HEK293 (cell line): ENCODE results near the gene PTPRG.

Experiments
- CTCF ChIA-PET: fragments of 350-600 bp; formaldehyde crosslinking; extraction: SDS; loops from one replicate; lab custom pipeline; 2021; ENCODE audit warnings: antibody characterized with exemption; lab: Yijun Ruan, JAX
- POLR2A ChIA-PET: fragments of 300-600 bp; formaldehyde crosslinking; extraction: SDS; loops from one replicate; lab custom pipeline; 2020; ENCODE audit warnings: antibody characterized with exemption, inconsistent platforms; lab: Yijun Ruan, JAX
- H3K27ac ChIP-seq: fragments of 200-500 bp; sonication (Bioruptor generic); 2 replicates; pipeline ENCODE4 v1.5.1; 2014; ENCODE audit warnings: low read depth, low read length, control low read depth, inconsistent platforms; ENCODE audit errors: extremely low read depth
- H3K36me3 ChIP-seq, 2 experiments: fragments of 200-500 bp in 1 of 2; sonication (Bioruptor generic) in 1 of 2; 1 replicate in 1 of 2; 2 replicates in 1 of 2; pipeline ENCODE4 v1.5.1; 2014 to 2017; ENCODE audit warnings: inconsistent platforms in 2 of 2, low read length in 2 of 2; ENCODE audit not compliant: control insufficient read depth in 2 of 2, insufficient read depth in 1 of 2
- H3K4me1 ChIP-seq: fragments of 200-500 bp; sonication (Bioruptor generic); 2 replicates; pipeline ENCODE4 v1.5.1; 2014; ENCODE audit warnings: mild to moderate bottlenecking, low read length, inconsistent platforms; ENCODE audit not compliant: control insufficient read depth, insufficient read depth
- H3K4me3 ChIP-seq: 2 replicates; pipeline ENCODE4 v1.5.1; 2011; ENCODE audit warnings: low read depth, mild to moderate bottlenecking, control low read depth, low read length, moderate library complexity
- H3K9me3 ChIP-seq: fragments of 200-500 bp; sonication (Bioruptor generic); 2 replicates; pipeline ENCODE4 v1.5.1; 2014; ENCODE audit warnings: low read depth, low read length, inconsistent platforms; ENCODE audit not compliant: control insufficient read depth, insufficient read depth
- GLI2 ChIP-seq: fragments of 450-650 bp; formaldehyde crosslinking; IDR thresholded peaks from 2 replicates; pipeline ENCODE4; 2017; ENCODE audit warnings: missing biosample characterization, missing genetic modification characterization, low read depth, borderline replicate concordance
- GLI4 ChIP-seq: fragments of 450-650 bp; formaldehyde crosslinking; IDR thresholded peaks from 2 replicates; pipeline ENCODE4 v1.5.1; 2016; ENCODE audit warnings: missing biosample characterization, missing genetic modification characterization
- REPIN1 ChIP-seq: fragments of 450-650 bp; formaldehyde crosslinking; IDR thresholded peaks from 2 replicates; pipeline ENCODE4 v1.5.1; 2017; ENCODE audit warnings: missing biosample characterization, missing genetic modification characterization, low read depth
- SCRT1 ChIP-seq: fragments of 450-650 bp; formaldehyde crosslinking; IDR thresholded peaks from 2 replicates; pipeline ENCODE4 v1.5.1; 2016; ENCODE audit warnings: missing biosample characterization, missing genetic modification characterization, borderline replicate concordance
- SETDB1 ChIP-seq: IDR thresholded peaks from one replicate; pipeline ENCODE4 v1.6.1; 2017; ENCODE audit warnings: mild to moderate bottlenecking, low read length, moderate library complexity, mixed read lengths; ENCODE audit not compliant: insufficient read length
- TRIM28 ChIP-seq: IDR thresholded peaks from 2 replicates; pipeline ENCODE4 v1.6.1; 2011; ENCODE audit warnings: low read length, control low read depth, borderline replicate concordance
- ZNF146 ChIP-seq: fragments of 450-650 bp; formaldehyde crosslinking; IDR thresholded peaks from 2 replicates; pipeline ENCODE4 v1.5.1; 2016; ENCODE audit warnings: missing biosample characterization, missing genetic modification characterization
- ZNF169 ChIP-seq: fragments of 450-650 bp; formaldehyde crosslinking; IDR thresholded peaks from 2 replicates; pipeline ENCODE4 v1.5.1; 2016; ENCODE audit warnings: missing biosample characterization, missing genetic modification characterization
- ZNF223 ChIP-seq: fragments of 450-650 bp; formaldehyde crosslinking; IDR thresholded peaks from 2 replicates; pipeline ENCODE4 v1.5.1; 2016; ENCODE audit warnings: missing biosample characterization, missing genetic modification characterization
- ZNF239 ChIP-seq: fragments of 450-650 bp; formaldehyde crosslinking; IDR thresholded peaks from 2 replicates; pipeline ENCODE4 v1.5.1; 2016; ENCODE audit warnings: missing biosample characterization, missing genetic modification characterization
- ZNF248 ChIP-seq: fragments of 450-650 bp; formaldehyde crosslinking; IDR thresholded peaks from 2 replicates; pipeline ENCODE4 v1.5.1; 2017; ENCODE audit warnings: missing biosample characterization, missing genetic modification characterization
- ZNF416 ChIP-seq: fragments of 450-650 bp; formaldehyde crosslinking; IDR thresholded peaks from 2 replicates; pipeline ENCODE4 v1.5.1; 2016; ENCODE audit warnings: missing biosample characterization, missing genetic modification characterization
- ZNF529 ChIP-seq: fragments of 450-650 bp; formaldehyde crosslinking; IDR thresholded peaks from 2 replicates; pipeline ENCODE4 v1.5.1; 2017; ENCODE audit warnings: missing genetic modification characterization, missing biosample characterization; ENCODE audit not compliant: insufficient replicate concordance
- ZNF571 ChIP-seq: fragments of 450-650 bp; formaldehyde crosslinking; IDR thresholded peaks from 2 replicates; pipeline ENCODE4 v1.5.0; 2017; ENCODE audit warnings: missing biosample characterization, missing genetic modification characterization
- ZNF658 ChIP-seq: fragments of 450-650 bp; formaldehyde crosslinking; IDR thresholded peaks from 2 replicates; pipeline ENCODE4; 2016; ENCODE audit warnings: missing biosample characterization, missing genetic modification characterization
- ZNF785 ChIP-seq: fragments of 450-650 bp; formaldehyde crosslinking; IDR thresholded peaks from 2 replicates; pipeline ENCODE4 v1.5.1; 2016; ENCODE audit warnings: missing biosample characterization, missing genetic modification characterization
- ZNF792 ChIP-seq: fragments of 450-650 bp; formaldehyde crosslinking; IDR thresholded peaks from 2 replicates; pipeline ENCODE4 v1.5.1; 2016; ENCODE audit warnings: missing biosample characterization, missing genetic modification characterization
- ZSCAN30 ChIP-seq: fragments of 450-650 bp; IDR thresholded peaks from 2 replicates; pipeline ENCODE4 v1.5.1; 2018; ENCODE audit warnings: missing biosample characterization, mild to moderate bottlenecking, missing genetic modification characterization, moderate library complexity
- TF ChIP-seq, protein P1 (sequence below): fragments of 450-650 bp; formaldehyde crosslinking; IDR thresholded peaks from 2 replicates; pipeline ENCODE4 v1.5.1; 2016; ENCODE audit warnings: missing biosample characterization, missing genetic modification characterization, low read depth
- TF ChIP-seq, protein P2 (sequence below): fragments of 450-650 bp; formaldehyde crosslinking; IDR thresholded peaks from 2 replicates; pipeline ENCODE4 v1.5.1; 2016; ENCODE audit warnings: missing biosample characterization, missing genetic modification characterization
- TF ChIP-seq, protein P3 (sequence below): fragments of 450-650 bp; formaldehyde crosslinking; IDR thresholded peaks from 2 replicates; pipeline ENCODE4 v1.5.1; 2016; ENCODE audit warnings: missing biosample characterization, missing genetic modification characterization
- TF ChIP-seq, protein P4 (sequence below): fragments of 450-650 bp; formaldehyde crosslinking; IDR thresholded peaks from 2 replicates; pipeline ENCODE4 v1.5.1; 2016; ENCODE audit warnings: missing biosample characterization, missing genetic modification characterization
- TF ChIP-seq, protein P5 (sequence below): fragments of 450-650 bp; formaldehyde crosslinking; IDR thresholded peaks from 2 replicates; pipeline ENCODE4 v1.5.1; 2016; ENCODE audit warnings: missing biosample characterization, missing genetic modification characterization

Gene PTPRG

DNA sequence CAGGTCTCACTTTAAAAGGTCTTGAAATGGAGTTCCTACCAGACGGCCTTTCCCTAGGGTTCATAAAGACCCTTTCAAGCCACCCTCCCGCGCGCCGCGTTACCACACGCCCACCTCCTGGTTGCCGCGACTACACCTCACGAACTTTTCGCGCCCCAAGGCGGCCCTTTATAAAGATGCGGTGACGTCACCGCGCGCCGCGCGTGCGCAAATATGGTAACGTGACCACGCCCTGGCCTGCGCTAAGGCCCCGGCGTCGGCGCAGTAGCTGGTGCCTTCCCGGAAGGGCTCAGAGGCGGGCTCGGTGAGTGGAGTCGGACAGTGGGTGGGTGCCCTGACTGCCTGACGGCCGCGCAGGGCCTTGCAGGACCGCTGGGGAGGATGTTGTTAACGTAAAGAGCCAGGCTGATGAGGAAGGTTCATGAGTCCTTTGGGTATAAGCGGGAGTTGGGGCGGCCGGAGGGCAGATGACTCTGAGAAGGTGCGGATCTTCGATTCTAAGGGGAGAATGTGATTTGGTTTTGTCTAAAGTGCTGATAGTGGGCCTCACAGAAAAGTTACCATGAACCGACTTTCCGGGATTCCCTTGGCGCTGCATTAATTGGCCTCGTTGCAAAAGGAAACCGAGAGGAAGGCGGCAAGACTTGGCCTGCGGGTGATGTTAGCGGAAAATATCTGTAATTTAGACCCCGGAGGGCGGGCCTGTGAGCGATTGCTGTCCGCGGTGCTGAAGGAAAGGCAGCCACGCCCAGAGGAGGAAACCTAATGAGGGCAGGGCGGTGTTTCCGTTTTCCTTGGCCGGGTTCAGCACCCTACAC is 757.6 kb downstream of the PTPRG start (continued):
- TF ChIP-seq, protein P1, sequence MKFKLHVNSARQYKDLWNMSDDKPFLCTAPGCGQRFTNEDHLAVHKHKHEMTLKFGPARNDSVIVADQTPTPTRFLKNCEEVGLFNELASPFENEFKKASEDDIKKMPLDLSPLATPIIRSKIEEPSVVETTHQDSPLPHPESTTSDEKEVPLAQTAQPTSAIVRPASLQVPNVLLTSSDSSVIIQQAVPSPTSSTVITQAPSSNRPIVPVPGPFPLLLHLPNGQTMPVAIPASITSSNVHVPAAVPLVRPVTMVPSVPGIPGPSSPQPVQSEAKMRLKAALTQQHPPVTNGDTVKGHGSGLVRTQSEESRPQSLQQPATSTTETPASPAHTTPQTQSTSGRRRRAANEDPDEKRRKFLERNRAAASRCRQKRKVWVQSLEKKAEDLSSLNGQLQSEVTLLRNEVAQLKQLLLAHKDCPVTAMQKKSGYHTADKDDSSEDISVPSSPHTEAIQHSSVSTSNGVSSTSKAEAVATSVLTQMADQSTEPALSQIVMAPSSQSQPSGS (tag by site-specific recombination), result peak; percentile 99
- TF ChIP-seq, protein P2, sequence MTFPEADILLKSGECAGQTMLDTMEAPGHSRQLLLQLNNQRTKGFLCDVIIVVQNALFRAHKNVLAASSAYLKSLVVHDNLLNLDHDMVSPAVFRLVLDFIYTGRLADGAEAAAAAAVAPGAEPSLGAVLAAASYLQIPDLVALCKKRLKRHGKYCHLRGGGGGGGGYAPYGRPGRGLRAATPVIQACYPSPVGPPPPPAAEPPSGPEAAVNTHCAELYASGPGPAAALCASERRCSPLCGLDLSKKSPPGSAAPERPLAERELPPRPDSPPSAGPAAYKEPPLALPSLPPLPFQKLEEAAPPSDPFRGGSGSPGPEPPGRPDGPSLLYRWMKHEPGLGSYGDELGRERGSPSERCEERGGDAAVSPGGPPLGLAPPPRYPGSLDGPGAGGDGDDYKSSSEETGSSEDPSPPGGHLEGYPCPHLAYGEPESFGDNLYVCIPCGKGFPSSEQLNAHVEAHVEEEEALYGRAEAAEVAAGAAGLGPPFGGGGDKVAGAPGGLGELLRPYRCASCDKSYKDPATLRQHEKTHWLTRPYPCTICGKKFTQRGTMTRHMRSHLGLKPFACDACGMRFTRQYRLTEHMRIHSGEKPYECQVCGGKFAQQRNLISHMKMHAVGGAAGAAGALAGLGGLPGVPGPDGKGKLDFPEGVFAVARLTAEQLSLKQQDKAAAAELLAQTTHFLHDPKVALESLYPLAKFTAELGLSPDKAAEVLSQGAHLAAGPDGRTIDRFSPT, result no peak
- TF ChIP-seq GLI4 (no peak), ZSCAN30 (no peak), SCRT1 (tag by site-specific recombination) (no peak), ZNF223 (tag by site-specific recombination) (no peak), ZNF529 (tag by site-specific recombination) (no peak), TRIM28 (peak; percentile 84; the same call in 1 of the 2 replicates), REPIN1 (no peak)
- TF ChIP-seq, protein P3, sequence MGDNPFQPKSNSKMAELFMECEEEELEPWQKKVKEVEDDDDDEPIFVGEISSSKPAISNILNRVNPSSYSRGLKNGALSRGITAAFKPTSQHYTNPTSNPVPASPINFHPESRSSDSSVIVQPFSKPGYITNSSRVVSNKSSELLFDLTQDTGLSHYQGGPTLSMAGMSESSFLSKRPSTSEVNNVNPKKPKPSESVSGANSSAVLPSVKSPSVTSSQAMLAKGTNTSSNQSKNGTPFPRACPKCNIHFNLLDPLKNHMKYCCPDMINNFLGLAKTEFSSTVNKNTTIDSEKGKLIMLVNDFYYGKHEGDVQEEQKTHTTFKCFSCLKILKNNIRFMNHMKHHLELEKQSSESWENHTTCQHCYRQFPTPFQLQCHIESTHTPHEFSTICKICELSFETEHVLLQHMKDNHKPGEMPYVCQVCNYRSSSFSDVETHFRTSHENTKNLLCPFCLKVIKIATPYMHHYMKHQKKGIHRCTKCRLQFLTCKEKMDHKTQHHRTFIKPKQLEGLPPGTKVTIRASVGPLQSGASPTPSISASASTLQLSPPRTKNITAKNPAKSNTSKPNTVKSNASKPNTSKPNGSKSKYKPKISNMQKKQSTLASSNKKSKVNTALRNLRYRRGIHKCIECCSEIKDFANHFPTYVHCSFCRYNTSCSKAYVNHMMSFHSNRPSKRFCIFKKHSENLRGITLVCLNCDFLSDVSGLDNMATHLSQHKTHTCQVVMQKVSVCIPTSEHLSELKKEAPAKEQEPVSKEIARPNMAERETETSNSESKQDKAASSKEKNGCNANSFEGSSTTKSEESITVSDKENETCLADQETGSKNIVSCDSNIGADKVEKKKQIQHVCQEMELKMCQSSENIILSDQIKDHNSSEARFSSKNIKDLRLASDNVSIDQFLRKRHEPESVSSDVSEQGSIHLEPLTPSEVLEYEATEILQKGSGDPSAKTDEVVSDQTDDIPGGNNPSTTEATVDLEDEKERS, result no peak

DNA sequence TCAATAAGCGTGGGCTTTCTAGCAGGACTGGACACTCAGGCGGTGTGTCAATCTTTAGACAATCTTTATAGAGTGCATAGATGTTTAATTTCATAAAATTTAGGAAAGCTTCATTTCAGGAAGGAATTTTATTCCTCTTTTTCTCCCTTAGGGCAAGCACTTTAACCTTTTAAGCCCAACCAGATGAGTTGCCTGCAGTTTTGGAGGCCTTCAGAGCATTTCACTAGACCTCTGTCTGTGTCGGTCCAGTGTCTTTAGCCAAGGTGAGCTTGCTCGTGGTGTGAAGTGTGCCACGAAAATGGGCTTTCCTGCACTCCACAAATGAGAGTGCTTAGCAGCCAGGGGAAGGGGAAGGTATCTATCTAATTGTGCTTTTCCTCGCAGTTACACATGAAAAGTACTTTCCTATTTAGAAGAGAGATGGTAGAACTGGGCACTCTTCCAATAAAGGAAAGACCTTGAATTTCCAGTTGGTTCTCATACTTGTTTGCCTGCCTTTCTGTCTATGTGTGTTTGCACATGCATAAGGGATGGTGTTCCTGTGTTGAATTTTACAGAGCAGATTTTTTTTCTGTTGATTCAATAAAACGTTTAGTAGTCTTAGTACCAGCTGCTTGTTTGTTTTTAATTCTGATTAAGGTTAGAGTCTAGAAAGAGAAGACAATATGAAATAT is 758.3 kb downstream of the PTPRG start:
- Histone ChIP-seq H3K4me3 (peak overlapping the region; percentile 64), H3K9me3 (no peaks in the 10 kb centered on the region), H3K27ac (no peak overlapping the region), H3K4me1 (0 out of 2 replicates have a peak, but pooled peaks cover 2% of the 10 kb centered on the region), H3K36me3 (peaks cover 3 to 9% of the 10 kb centered on the region in 2 experiments; a peak in 2 of 3 replicates)
- ChIA-PET POLR2A (no interaction called here), CTCF (no interaction called here)
- peak; percentile 28 for TF ChIP-seq SETDB1
- TF ChIP-seq, protein P4, sequence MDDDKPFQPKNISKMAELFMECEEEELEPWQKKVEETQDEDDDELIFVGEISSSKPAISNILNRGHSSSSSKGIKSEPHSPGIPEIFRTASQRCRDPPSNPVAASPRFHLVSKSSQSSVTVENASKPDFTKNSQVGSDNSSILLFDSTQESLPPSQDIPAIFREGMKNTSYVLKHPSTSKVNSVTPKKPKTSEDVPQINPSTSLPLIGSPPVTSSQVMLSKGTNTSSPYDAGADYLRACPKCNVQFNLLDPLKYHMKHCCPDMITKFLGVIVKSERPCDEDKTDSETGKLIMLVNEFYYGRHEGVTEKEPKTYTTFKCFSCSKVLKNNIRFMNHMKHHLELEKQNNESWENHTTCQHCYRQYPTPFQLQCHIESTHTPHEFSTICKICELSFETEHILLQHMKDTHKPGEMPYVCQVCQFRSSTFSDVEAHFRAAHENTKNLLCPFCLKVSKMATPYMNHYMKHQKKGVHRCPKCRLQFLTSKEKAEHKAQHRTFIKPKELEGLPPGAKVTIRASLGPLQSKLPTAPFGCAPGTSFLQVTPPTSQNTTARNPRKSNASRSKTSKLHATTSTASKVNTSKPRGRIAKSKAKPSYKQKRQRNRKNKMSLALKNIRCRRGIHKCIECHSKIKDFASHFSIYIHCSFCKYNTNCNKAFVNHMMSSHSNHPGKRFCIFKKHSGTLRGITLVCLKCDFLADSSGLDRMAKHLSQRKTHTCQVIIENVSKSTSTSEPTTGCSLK (tag by site-specific recombination), result no peak

DNA sequence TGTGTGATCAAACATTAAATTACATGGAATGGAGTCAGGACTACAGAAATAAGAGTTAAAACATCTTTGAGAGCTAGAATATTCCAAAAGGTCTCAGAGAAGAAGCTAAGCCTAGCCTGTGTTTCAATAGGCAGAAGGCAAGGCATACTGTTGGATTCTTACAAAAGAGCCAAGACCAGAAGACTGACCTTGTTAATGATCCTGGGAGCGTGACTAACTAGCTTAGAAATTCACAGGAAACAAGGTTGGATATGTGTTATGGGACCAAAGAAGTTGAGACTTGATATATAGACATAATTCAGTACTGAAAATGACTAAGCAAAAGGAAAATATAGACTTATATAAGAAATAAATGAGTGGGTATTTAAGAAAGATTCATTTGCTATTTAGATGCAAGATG is 761.9 kb downstream of the PTPRG start:
- Histone ChIP-seq H3K4me3 (no peak overlapping the region), H3K9me3 (no peaks in the 10 kb centered on the region), H3K36me3 (peaks cover 3 to 9% of the 10 kb centered on the region in 2 experiments; a peak in 2 of 3 replicates), H3K27ac (no peak overlapping the region), H3K4me1 (0 out of 2 replicates have a peak, but pooled peaks cover 2% of the 10 kb centered on the region)
- ChIA-PET CTCF (no interaction called here), POLR2A (no interaction called here)
- TF ChIP-seq ZNF416, result no peak
- TF ChIP-seq, protein P5, sequence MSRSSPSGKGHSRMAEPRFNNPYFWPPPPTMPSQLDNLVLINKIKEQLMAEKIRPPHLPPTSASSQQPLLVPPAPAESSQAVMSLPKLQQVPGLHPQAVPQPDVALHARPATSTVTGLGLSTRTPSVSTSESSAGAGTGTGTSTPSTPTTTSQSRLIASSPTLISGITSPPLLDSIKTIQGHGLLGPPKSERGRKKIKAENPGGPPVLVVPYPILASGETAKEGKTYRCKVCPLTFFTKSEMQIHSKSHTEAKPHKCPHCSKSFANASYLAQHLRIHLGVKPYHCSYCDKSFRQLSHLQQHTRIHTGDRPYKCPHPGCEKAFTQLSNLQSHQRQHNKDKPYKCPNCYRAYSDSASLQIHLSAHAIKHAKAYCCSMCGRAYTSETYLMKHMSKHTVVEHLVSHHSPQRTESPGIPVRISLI (tag by site-specific recombination), result no peak
- no peak for TF ChIP-seq ZNF248 (tag by site-specific recombination)
- TF ChIP-seq ZNF239 (tag by site-specific recombination), result no peak
- TF ChIP-seq ZNF571, result no peak
- TF ChIP-seq TRIM28, result no peak
- no peak for TF ChIP-seq GLI2 (tag by site-specific recombination)
- no peak for TF ChIP-seq ZNF792 (tag by site-specific recombination)
- no peak for TF ChIP-seq ZNF146
- TF ChIP-seq ZNF785, result no peak
- no peak for TF ChIP-seq ZNF658 (tag by site-specific recombination)
- TF ChIP-seq ZNF169 (tag by site-specific recombination), result no peak
